Measurements from ENCODE around the gene MARCOL.

- TF ChIP-seq CTCF (IDR thresholded peaks at IDR 0.05 in 2 of 3, conservative IDR thresholded peaks at IDR 0.05 in 1 of 3; ENCODE audit: control insufficient read depth in 2 of 3, extremely low read depth in 1 of 3, insufficient read depth in 1 of 3, low read depth in 3 of 3, low read length in 3 of 3) = peak; percentile 15 to 36 (median 28); a peak in 4 of 6 replicates
- no peak for TF ChIP-seq EZH2 (IDR thresholded peaks at IDR 0.05; ENCODE audit: borderline replicate concordance, control insufficient read depth, low read depth, low read length)
- TF ChIP-seq BRCA1 (IDR thresholded peaks at IDR 0.05; ENCODE audit: low read depth, low read length) = no peak
- no peak for TF ChIP-seq NR2C2 (IDR thresholded peaks at IDR 0.05; ENCODE audit: borderline replicate concordance, control insufficient read depth, insufficient read length, low read depth)
- no peak for TF ChIP-seq POLR2AphosphoS5 (IDR thresholded peaks at IDR 0.05; ENCODE audit: low read length)
- TF ChIP-seq MEF2A (IDR thresholded peaks at IDR 0.05; ENCODE audit: insufficient read depth, low read depth, low read length) = no peak
- no peak for TF ChIP-seq POLR2A (IDR thresholded peaks at IDR 0.05; ENCODE audit: low read depth, low read length)
- TF ChIP-seq USF2 (IDR thresholded peaks at IDR 0.05; ENCODE audit: borderline replicate concordance, low read depth, low read length) = no peak
Measured at GRCh38 chr5:148290271-148291195, 52.2 kb downstream of the MARCOL start.

Data from GM12878 (cell line).